ENCODE results near the gene CA10.

Gene CA10

GRCh38 chr17:51805765-51806164, 352.7 kb downstream of the CA10 start:
- no peaks in the 10 kb centered on the region for H3K27me3 ChIP-seq (ENCODE audit: control insufficient read depth, low read length)
- H3K79me2 ChIP-seq (ENCODE audit: control insufficient read depth, low read length), result no peaks in the 10 kb centered on the region
- TF ChIP-seq, protein P1, sequence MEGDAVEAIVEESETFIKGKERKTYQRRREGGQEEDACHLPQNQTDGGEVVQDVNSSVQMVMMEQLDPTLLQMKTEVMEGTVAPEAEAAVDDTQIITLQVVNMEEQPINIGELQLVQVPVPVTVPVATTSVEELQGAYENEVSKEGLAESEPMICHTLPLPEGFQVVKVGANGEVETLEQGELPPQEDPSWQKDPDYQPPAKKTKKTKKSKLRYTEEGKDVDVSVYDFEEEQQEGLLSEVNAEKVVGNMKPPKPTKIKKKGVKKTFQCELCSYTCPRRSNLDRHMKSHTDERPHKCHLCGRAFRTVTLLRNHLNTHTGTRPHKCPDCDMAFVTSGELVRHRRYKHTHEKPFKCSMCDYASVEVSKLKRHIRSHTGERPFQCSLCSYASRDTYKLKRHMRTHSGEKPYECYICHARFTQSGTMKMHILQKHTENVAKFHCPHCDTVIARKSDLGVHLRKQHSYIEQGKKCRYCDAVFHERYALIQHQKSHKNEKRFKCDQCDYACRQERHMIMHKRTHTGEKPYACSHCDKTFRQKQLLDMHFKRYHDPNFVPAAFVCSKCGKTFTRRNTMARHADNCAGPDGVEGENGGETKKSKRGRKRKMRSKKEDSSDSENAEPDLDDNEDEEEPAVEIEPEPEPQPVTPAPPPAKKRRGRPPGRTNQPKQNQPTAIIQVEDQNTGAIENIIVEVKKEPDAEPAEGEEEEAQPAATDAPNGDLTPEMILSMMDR (IDR thresholded peaks at IDR 0.05; ENCODE audit: low read depth, low read length, poor library complexity, severe bottlenecking), result no peak
- no peak for TF ChIP-seq EZH2phosphoT487 (IDR thresholded peaks at IDR 0.05; ENCODE audit: borderline replicate concordance, low read length)
- H3K4me2 ChIP-seq (ENCODE audit: low read length), result no peak overlapping the region
- no peak overlapping the region for H3K27ac ChIP-seq (ENCODE audit: low read depth, low read length)
- H4K20me1 ChIP-seq (ENCODE audit: control insufficient read depth, insufficient read depth, low read depth, low read length), result no peaks in the 10 kb centered on the region
- H3K4me3 ChIP-seq (ENCODE audit: low read length), result no peak overlapping the region
- no peaks in the 10 kb centered on the region for H3K9me3 ChIP-seq (ENCODE audit: control insufficient read depth, insufficient read depth, low read length)
- H3K4me1 ChIP-seq (ENCODE audit: control insufficient read depth, low read length), result no peaks in the 10 kb centered on the region
- no peaks in the 10 kb centered on the region for H3K36me3 ChIP-seq (ENCODE audit: control insufficient read depth, low read length)
- H3K9me2 ChIP-seq (replicated peaks; ENCODE audit: control insufficient read depth, low read length), result no peaks in the 10 kb centered on the region
- no peaks in the 10 kb centered on the region for H3F3A ChIP-seq (ENCODE audit: control insufficient read depth, insufficient read depth)

GRCh38 chr17:51805185-51805584, 353.3 kb downstream of the CA10 start:
- H3F3A ChIP-seq (ENCODE audit: control insufficient read depth, insufficient read depth), result no peaks in the 10 kb centered on the region

GRCh38 chr17:51803161-51803560, 355.4 kb downstream of the CA10 start:
- Histone ChIP-seq H3F3A (ENCODE audit: control insufficient read depth, insufficient read depth) (no peaks in the 10 kb centered on the region), H3K4me3 (ENCODE audit: low read length) (no peak overlapping the region), H3K79me2 (ENCODE audit: control insufficient read depth, low read length) (no peaks in the 10 kb centered on the region), H3K9me2 (replicated peaks; ENCODE audit: control insufficient read depth, low read length) (no peaks in the 10 kb centered on the region), H3K9me3 (ENCODE audit: control insufficient read depth, insufficient read depth, low read length) (no peaks in the 10 kb centered on the region), H4K20me1 (ENCODE audit: control insufficient read depth, insufficient read depth, low read depth, low read length) (no peaks in the 10 kb centered on the region), H3K27me3 (ENCODE audit: control insufficient read depth, low read length) (no peaks in the 10 kb centered on the region), H3K4me2 (ENCODE audit: low read length) (no peak overlapping the region), H3K4me1 (ENCODE audit: control insufficient read depth, low read length) (no peaks in the 10 kb centered on the region), H3K27ac (ENCODE audit: low read depth, low read length) (no peak overlapping the region), H3K36me3 (ENCODE audit: control insufficient read depth, low read length) (no peaks in the 10 kb centered on the region)
- TF ChIP-seq, protein P1 (IDR thresholded peaks at IDR 0.05; ENCODE audit: low read depth, low read length, poor library complexity, severe bottlenecking), result no peak
- TF ChIP-seq EZH2phosphoT487 (IDR thresholded peaks at IDR 0.05; ENCODE audit: borderline replicate concordance, low read length), result no peak

More at GRCh38 chr17:51805185-51805584, 353.3 kb downstream of the CA10 start:
- Histone ChIP-seq H4K20me1 (ENCODE audit: control insufficient read depth, insufficient read depth, low read depth, low read length) (no peaks in the 10 kb centered on the region), H3K4me1 (ENCODE audit: control insufficient read depth, low read length) (no peaks in the 10 kb centered on the region), H3K36me3 (ENCODE audit: control insufficient read depth, low read length) (no peaks in the 10 kb centered on the region), H3K79me2 (ENCODE audit: control insufficient read depth, low read length) (no peaks in the 10 kb centered on the region), H3K27me3 (ENCODE audit: control insufficient read depth, low read length) (no peaks in the 10 kb centered on the region), H3K9me3 (ENCODE audit: control insufficient read depth, insufficient read depth, low read length) (no peaks in the 10 kb centered on the region), H3K27ac (ENCODE audit: low read depth, low read length) (no peak overlapping the region), H3K4me3 (ENCODE audit: low read length) (no peak overlapping the region), H3K4me2 (ENCODE audit: low read length) (no peak overlapping the region), H3K9me2 (replicated peaks; ENCODE audit: control insufficient read depth, low read length) (no peaks in the 10 kb centered on the region)
- TF ChIP-seq, protein P1 (IDR thresholded peaks at IDR 0.05; ENCODE audit: low read depth, low read length, poor library complexity, severe bottlenecking), result no peak
- TF ChIP-seq EZH2phosphoT487 (IDR thresholded peaks at IDR 0.05; ENCODE audit: borderline replicate concordance, low read length), result no peak

Data from DOHH2 (cell line).